Measurements from ENCODE around the gene DDX20. TPM values are rescaled to one million over a fixed set of nuclear protein-coding genes. Genes with fewer than 3 reads are reported as not detected.

Gene DDX20
- total and polyA plus RNA-seq, 4 donors, result 6.0 to 14.4 (median 8.0) TPM

DNA sequence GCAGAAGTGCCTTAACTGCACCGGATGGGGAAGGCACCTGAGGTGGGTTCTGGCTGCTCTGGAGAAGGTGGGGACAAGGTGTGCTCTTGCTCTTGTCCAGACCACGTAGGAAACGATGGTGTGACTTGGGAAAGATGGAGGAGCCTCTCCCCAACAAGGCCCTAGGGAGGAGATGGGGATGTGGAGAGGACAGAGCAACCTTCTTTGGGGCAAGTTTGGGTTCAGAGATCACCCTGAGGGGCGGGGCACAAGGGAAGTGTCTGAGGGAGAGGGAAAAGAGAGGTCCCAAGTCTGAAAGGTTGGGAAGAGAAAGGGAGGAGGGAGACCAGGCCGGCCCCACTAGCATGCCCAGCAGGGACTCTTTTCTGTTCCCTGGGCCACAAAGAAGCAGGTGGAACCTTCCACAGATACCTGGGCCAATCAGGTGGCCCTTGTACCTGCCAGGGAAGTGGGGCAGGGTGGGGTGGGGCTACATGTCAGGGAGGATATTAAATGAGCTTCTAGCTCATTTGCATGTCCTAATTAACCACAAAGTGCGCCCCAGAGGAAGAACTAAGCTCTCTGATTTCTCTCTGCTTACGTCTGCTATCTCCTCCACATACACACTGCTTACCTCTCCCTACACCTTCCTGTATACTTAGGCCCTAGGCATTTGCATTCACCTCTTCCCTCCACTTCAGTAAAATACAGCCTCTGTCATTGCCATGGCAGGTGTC, 32.5 kb upstream of the DDX20 start:
- DNase-seq (no peak), ATAC-seq (ENCODE audit: insufficient read depth, low FRiP score) (no peak)
- Histone ChIP-seq H3K27ac (ENCODE audit: low read depth in 1 of 2, low read length in 1 of 2) (no peak overlapping the region), H3K9me3 (ENCODE audit: control insufficient read depth in 4 of 4, insufficient read depth in 3 of 4, low read length in 3 of 4) (no peaks in the 10 kb centered on the region), H3K4me1 (ENCODE audit: control insufficient read depth in 5 of 5, insufficient read depth in 5 of 5, low read length in 5 of 5) (peaks cover 3 to 26% (median 16%) of the 10 kb centered on the region in 5 donors), H3K4me3 (no peak overlapping the region), H3K9ac (ENCODE audit: insufficient read depth in 1 of 2, low read length in 2 of 2) (no peak overlapping the region), H3K36me3 (ENCODE audit: control insufficient read depth in 4 of 4, insufficient read depth in 4 of 4, low read length in 4 of 4) (peaks cover 0 to 8% (median 0%) of the 10 kb centered on the region in 4 donors), H3K27me3 (ENCODE audit: control insufficient read depth in 3 of 3, insufficient read depth in 3 of 3, low read length in 2 of 3) (no peaks in the 10 kb centered on the region)
- 86 to 87% methylated on average over 7 of the region's 7 CpGs for WGBS, 2 donors
- TF ChIP-seq, protein P1, sequence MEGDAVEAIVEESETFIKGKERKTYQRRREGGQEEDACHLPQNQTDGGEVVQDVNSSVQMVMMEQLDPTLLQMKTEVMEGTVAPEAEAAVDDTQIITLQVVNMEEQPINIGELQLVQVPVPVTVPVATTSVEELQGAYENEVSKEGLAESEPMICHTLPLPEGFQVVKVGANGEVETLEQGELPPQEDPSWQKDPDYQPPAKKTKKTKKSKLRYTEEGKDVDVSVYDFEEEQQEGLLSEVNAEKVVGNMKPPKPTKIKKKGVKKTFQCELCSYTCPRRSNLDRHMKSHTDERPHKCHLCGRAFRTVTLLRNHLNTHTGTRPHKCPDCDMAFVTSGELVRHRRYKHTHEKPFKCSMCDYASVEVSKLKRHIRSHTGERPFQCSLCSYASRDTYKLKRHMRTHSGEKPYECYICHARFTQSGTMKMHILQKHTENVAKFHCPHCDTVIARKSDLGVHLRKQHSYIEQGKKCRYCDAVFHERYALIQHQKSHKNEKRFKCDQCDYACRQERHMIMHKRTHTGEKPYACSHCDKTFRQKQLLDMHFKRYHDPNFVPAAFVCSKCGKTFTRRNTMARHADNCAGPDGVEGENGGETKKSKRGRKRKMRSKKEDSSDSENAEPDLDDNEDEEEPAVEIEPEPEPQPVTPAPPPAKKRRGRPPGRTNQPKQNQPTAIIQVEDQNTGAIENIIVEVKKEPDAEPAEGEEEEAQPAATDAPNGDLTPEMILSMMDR (IDR thresholded peaks at IDR 0.05; ENCODE audit: control extremely low read depth, extremely low read depth), result no peak

DNA sequence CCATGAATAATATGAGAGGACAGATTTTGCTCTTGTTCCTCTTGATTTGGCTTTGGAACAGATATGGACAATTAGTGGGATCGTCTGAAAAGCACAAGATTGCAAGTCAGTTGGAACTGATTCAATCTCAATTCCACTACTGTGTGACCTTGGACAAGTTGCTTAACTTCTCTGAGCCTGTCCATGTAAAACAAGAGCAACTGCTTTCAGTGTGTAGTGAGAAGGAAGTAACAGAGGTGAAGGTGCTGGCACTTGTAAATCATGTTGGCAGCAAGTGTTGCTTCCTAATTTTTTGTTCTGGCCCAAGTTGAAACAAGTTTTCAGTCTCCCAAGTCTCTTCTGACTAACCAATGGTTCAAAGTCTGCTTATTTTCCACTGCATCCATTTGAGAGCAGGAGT, 31.8 kb upstream of the DDX20 start:
- ATAC-seq (ENCODE audit: insufficient read depth, low FRiP score), result no peak

DNA sequence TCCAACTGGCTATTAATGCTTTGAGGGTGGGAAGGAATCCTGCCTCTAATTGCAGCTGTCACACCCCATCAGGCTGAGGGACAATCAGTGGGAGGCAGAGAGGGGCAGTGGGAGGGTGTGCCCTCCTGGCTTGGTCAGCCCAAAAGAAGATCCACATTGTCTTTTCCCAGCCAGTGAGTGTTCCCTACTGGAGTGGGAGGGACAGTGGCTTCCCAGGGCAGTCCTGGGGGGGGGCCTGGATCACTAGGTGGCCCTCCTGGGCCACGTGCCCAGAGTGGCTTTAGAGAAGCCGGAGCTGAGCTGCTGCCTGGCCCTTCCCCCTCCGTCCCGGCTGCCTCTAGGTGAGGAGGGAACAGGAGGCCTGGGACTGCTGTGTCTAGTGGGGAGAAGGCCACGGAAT, 30.5 kb upstream of the DDX20 start:
- no peaks in the 10 kb centered on the region for H3K9me3 ChIP-seq (ENCODE audit: control insufficient read depth in 4 of 4, insufficient read depth in 3 of 4, low read length in 3 of 4)
- DNase-seq, result no peak
- no peak overlapping the region for H3K4me3 ChIP-seq
- 59 to 71% methylated on average over 5 of the region's 5 CpGs for WGBS, 2 donors
- H3K36me3 ChIP-seq (ENCODE audit: control insufficient read depth in 4 of 4, insufficient read depth in 4 of 4, low read length in 4 of 4), result peaks cover 0 to 8% (median 0%) of the 10 kb centered on the region in 4 donors
- no peaks in the 10 kb centered on the region for H3K27me3 ChIP-seq (ENCODE audit: control insufficient read depth in 3 of 3, insufficient read depth in 3 of 3, low read length in 2 of 3)
- TF ChIP-seq, protein P1 (IDR thresholded peaks at IDR 0.05; ENCODE audit: control extremely low read depth, extremely low read depth), result no peak
- ATAC-seq (ENCODE audit: insufficient read depth, low FRiP score), result no peak
- H3K9ac ChIP-seq (ENCODE audit: insufficient read depth in 1 of 2, low read length in 2 of 2), result no peak overlapping the region
- H3K4me1 ChIP-seq (ENCODE audit: control insufficient read depth in 5 of 5, insufficient read depth in 5 of 5, low read length in 5 of 5), result peaks cover 3 to 27% (median 22%) of the 10 kb centered on the region in 5 donors
- H3K27ac ChIP-seq (ENCODE audit: low read depth in 1 of 2, low read length in 1 of 2), result no peak overlapping the region

More for the DNA sequence above, 31.8 kb upstream of the DDX20 start:
- Histone ChIP-seq H3K27me3 (ENCODE audit: control insufficient read depth in 3 of 3, insufficient read depth in 3 of 3, low read length in 2 of 3) (no peaks in the 10 kb centered on the region), H3K4me3 (no peak overlapping the region), H3K9ac (ENCODE audit: insufficient read depth in 1 of 2, low read length in 2 of 2) (no peak overlapping the region), H3K9me3 (ENCODE audit: control insufficient read depth in 4 of 4, insufficient read depth in 3 of 4, low read length in 3 of 4) (no peaks in the 10 kb centered on the region), H3K4me1 (ENCODE audit: control insufficient read depth in 5 of 5, insufficient read depth in 5 of 5, low read length in 5 of 5) (peaks cover 3 to 26% (median 16%) of the 10 kb centered on the region in 5 donors), H3K36me3 (ENCODE audit: control insufficient read depth in 4 of 4, insufficient read depth in 4 of 4, low read length in 4 of 4) (peaks cover 0 to 8% (median 0%) of the 10 kb centered on the region in 4 donors), H3K27ac (ENCODE audit: low read depth in 1 of 2, low read length in 1 of 2) (no peak overlapping the region)
- TF ChIP-seq, protein P1 (IDR thresholded peaks at IDR 0.05; ENCODE audit: control extremely low read depth, extremely low read depth), result no peak
- no peak for DNase-seq
- 48 to 83% methylated on average over 1 of the region's 1 CpG for WGBS, 2 donors

All from lung (tissue), 12 donors.